HL-60 (cell line): ENCODE measurements around the gene NHEJ1.

Experiments
- CTCF ChIP-seq: IDR thresholded peaks from one replicate; pipeline ENCODE4 v1.5.1; 2011; ENCODE audit warnings: low read length, control low read depth, inconsistent platforms; ENCODE audit not compliant: insufficient read depth
- GABPA ChIP-seq: IDR thresholded peaks from 2 replicates; pipeline ENCODE4 v1.6.1; 2012; ENCODE audit warnings: low read depth
- POLR2AphosphoS5 ChIP-seq: IDR thresholded peaks from 2 replicates; pipeline ENCODE4 v1.6.1; 2012; ENCODE audit warnings: low read depth
- REST ChIP-seq: IDR thresholded peaks from 2 replicates; pipeline ENCODE4 v1.6.1; 2012; ENCODE audit warnings: low read depth; ENCODE audit not compliant: insufficient replicate concordance

GRCh38 chr2:219104107-219105035 is 56.2 kb downstream of the NHEJ1 start:
- TF ChIP-seq CTCF (peak; percentile 94), POLR2AphosphoS5 (no peak), GABPA (no peak), REST (no peak)
